PFSK-1 (cell line): ENCODE results near the gene WDR86.

Experiments
- REST ChIP-seq, 2 experiments: IDR thresholded peaks; 2 replicates each; pipeline versions ENCODE4 v1.6.1 to v1.8.0; 2011 to 2012; ENCODE audit warnings: low read depth in 2 of 2, low read length in 2 of 2, control low read depth in 1 of 2, inconsistent platforms in 1 of 2, mild to moderate bottlenecking in 1 of 2, moderate library complexity in 1 of 2; ENCODE audit not compliant: insufficient read depth in 1 of 2
- SIN3A ChIP-seq: IDR thresholded peaks from 2 replicates; pipeline ENCODE4 v1.6.1; 2012; ENCODE audit warnings: mild to moderate bottlenecking, low read length, moderate library complexity, borderline replicate concordance; ENCODE audit not compliant: insufficient read depth

- no peak for TF ChIP-seq REST (IDR thresholded peaks at IDR 0.05; ENCODE audit: insufficient read depth in 1 of 2, low read depth in 2 of 2, low read length in 2 of 2)
- TF ChIP-seq SIN3A: no peak
These were observed 2.8 kb downstream of the WDR86 start for GRCh38 chr7:151406886-151407583.
